Endothelial cell (in vitro differentiated cells): ENCODE measurements around the gene IL17RC. TPM values are rescaled to one million over a fixed set of nuclear protein-coding genes. Genes with fewer than 3 reads are reported as not detected.
A peak's percentile ranks its signal among the peaks of the same experiment; 100 is the strongest.

Source experiments
- DNase-seq: peaks from one replicate; pipeline ENCODE4 v3.0.0; 2021; ENCODE audit warnings: low spot score
- H3K27ac Mint-ChIP-seq: one replicate; pipeline ENCODE4 v1.8.0; 2021; ENCODE audit warnings: mixed read lengths, inconsistent platforms; ENCODE audit not compliant: unreplicated experiment
- H3K27me3 Mint-ChIP-seq: one replicate; pipeline ENCODE4 v1.8.0; 2021; ENCODE audit warnings: mild to moderate bottlenecking, moderate library complexity, mixed read lengths, inconsistent platforms; ENCODE audit not compliant: unreplicated experiment
- H3K36me3 Mint-ChIP-seq: one replicate; pipeline ENCODE4 v1.8.0; 2021; ENCODE audit warnings: mild to moderate bottlenecking, low read depth, mixed read lengths, inconsistent platforms; ENCODE audit not compliant: unreplicated experiment
- H3K4me1 Mint-ChIP-seq: one replicate; pipeline ENCODE4 v1.8.0; 2021; ENCODE audit warnings: mild to moderate bottlenecking, mixed read lengths, inconsistent platforms; ENCODE audit not compliant: unreplicated experiment
- H3K4me3 Mint-ChIP-seq: one replicate; pipeline ENCODE4 v1.8.0; 2021; ENCODE audit warnings: mild to moderate bottlenecking, mixed read lengths, inconsistent platforms; ENCODE audit not compliant: unreplicated experiment
- H3K9me3 Mint-ChIP-seq: one replicate; pipeline ENCODE4 v1.8.0; 2021; ENCODE audit warnings: mixed read lengths, inconsistent platforms; ENCODE audit not compliant: unreplicated experiment
- total RNA-seq: library from RNA; stranded (reverse); fragmentation: NEBNext Ultra II Directional; extraction: Animal tissue kit (Norgen Biotek cat#: 25700); gene quantifications from one replicate; pipeline ENCODE4 v1.2.1, GENCODE V29; 2021; ENCODE audit not compliant: unreplicated experiment
- TF ChIP-seq, protein P1 (sequence below): fragments of 200-600 bp; sonication (generic); IDR thresholded peaks from one replicate; pipeline ENCODE4 v1.5.0; 2021; ENCODE audit warnings: antibody characterized with exemption; ENCODE audit not compliant: unreplicated experiment

The IL17RC gene
- total RNA-seq, 1 donor from 2014 or later = 17.5 TPM

DNA sequence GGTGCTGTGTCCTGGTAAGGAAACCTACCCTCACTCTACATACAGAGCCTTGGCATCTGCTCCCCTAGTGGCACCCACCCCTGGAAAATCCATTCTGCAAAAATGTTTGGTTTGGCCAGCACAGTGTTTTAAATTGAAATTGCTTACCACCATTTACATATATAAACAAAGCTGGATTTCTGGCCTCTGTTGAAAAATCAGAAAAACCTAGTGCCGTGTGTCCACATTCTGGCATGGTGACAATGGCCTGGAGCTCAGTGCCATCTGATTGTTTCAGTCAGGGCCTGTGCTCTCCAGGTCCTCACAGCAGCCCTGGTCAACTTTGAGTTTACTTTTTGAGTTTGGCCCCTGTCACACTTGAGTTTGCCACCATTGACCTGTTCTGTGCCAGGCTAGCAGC is 2.9 kb upstream of the IL17RC start:
- no peak overlapping the region for H3K27ac Mint-ChIP-seq
- TF ChIP-seq, protein P1, sequence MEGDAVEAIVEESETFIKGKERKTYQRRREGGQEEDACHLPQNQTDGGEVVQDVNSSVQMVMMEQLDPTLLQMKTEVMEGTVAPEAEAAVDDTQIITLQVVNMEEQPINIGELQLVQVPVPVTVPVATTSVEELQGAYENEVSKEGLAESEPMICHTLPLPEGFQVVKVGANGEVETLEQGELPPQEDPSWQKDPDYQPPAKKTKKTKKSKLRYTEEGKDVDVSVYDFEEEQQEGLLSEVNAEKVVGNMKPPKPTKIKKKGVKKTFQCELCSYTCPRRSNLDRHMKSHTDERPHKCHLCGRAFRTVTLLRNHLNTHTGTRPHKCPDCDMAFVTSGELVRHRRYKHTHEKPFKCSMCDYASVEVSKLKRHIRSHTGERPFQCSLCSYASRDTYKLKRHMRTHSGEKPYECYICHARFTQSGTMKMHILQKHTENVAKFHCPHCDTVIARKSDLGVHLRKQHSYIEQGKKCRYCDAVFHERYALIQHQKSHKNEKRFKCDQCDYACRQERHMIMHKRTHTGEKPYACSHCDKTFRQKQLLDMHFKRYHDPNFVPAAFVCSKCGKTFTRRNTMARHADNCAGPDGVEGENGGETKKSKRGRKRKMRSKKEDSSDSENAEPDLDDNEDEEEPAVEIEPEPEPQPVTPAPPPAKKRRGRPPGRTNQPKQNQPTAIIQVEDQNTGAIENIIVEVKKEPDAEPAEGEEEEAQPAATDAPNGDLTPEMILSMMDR = no peak
- no peak for DNase-seq
- H3K4me1 Mint-ChIP-seq = peaks cover 4% of the 10 kb centered on the region
- no peak overlapping the region for H3K4me3 Mint-ChIP-seq
- H3K27me3 Mint-ChIP-seq = peaks cover 5% of the 10 kb centered on the region
- H3K9me3 Mint-ChIP-seq = no peaks in the 10 kb centered on the region
- peaks cover 12% of the 10 kb centered on the region for H3K36me3 Mint-ChIP-seq

GRCh38 chr3:9914559-9915253 is 2.2 kb upstream of the IL17RC start:
- peaks cover 3% of the 10 kb centered on the region for H3K27me3 Mint-ChIP-seq
- peaks cover 4% of the 10 kb centered on the region for H3K4me1 Mint-ChIP-seq
- no peak overlapping the region for H3K27ac Mint-ChIP-seq
- H3K36me3 Mint-ChIP-seq = peaks cover 12% of the 10 kb centered on the region
- TF ChIP-seq, protein P1 = no peak
- no peaks in the 10 kb centered on the region for H3K9me3 Mint-ChIP-seq
- no peak for DNase-seq
- H3K4me3 Mint-ChIP-seq = no peak overlapping the region

- TF ChIP-seq, protein P1 = no peak
- DNase-seq = peak; percentile 66
- peaks cover 12% of the 10 kb centered on the region for H3K36me3 Mint-ChIP-seq
- H3K9me3 Mint-ChIP-seq = no peaks in the 10 kb centered on the region
- H3K27me3 Mint-ChIP-seq = peaks cover 3% of the 10 kb centered on the region
- peak overlapping the region; percentile 82 for H3K4me3 Mint-ChIP-seq
- peaks cover 4% of the 10 kb centered on the region for H3K4me1 Mint-ChIP-seq
- no peak overlapping the region for H3K27ac Mint-ChIP-seq
These were observed 1.4 kb upstream of the IL17RC start for GRCh38 chr3:9915254-9916141.

- TF ChIP-seq, protein P1 = no peak
- Mint-ChIP-seq H3K4me1 (peaks cover 4% of the 10 kb centered on the region), H3K27ac (no peak overlapping the region)
These were observed 558 bp upstream of the IL17RC start for GRCh38 chr3:9916346-9916733.

DNA sequence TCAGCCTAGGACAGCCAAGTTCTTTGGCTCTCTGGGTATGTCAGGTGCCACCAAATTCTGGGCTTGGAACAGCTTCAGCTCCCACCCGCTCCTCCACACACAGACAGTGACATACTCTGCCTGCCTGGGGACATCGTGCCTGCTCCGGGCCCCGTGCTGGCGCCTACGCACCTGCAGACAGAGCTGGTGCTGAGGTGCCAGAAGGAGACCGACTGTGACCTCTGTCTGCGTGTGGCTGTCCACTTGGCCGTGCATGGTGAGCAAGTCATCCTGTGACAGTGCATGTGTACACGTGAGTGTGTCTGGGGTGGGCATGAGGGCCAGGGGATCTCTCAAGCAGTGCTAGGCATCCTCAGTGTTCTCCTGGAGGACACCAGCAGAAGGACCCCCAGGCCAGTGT is 922 bp downstream of the IL17RC start:
- Mint-ChIP-seq H3K9me3 (no peaks in the 10 kb centered on the region), H3K27me3 (no peaks in the 10 kb centered on the region), H3K4me1 (peaks cover 4% of the 10 kb centered on the region), H3K27ac (no peak overlapping the region), H3K36me3 (no peaks in the 10 kb centered on the region), H3K4me3 (no peak overlapping the region)
- DNase-seq = no peak
- TF ChIP-seq, protein P1 = no peak

More at GRCh38 chr3:9916346-9916733, 558 bp upstream of the IL17RC start:
- Mint-ChIP-seq H3K4me3 (peak overlapping the region; percentile 82), H3K27me3 (no peaks in the 10 kb centered on the region), H3K36me3 (peaks cover 8% of the 10 kb centered on the region), H3K9me3 (no peaks in the 10 kb centered on the region)
- DNase-seq = no peak
